Skeletal muscle tissue (tissue), 4 donors: ENCODE results near the gene AOAH. TPM values are rescaled to one million over a fixed set of nuclear protein-coding genes. Genes with fewer than 3 reads are reported as not detected.

Source experiments
- H3K27ac ChIP-seq: one replicate; pipeline ENCODE4 v1.7.0; 2013; ENCODE audit warnings: mild to moderate bottlenecking, low read depth, low read length, inconsistent platforms
- H3K27me3 ChIP-seq, 3 donors: one replicate each; pipeline ENCODE4 v1.7.0; 2013; ENCODE audit warnings: low read length in 3 of 3; ENCODE audit not compliant: control insufficient read depth in 3 of 3, insufficient read depth in 3 of 3
- H3K36me3 ChIP-seq, 3 donors: one replicate each; pipeline ENCODE4 v1.7.0; 2013; ENCODE audit warnings: low read length in 3 of 3; ENCODE audit not compliant: control insufficient read depth in 3 of 3, insufficient read depth in 3 of 3
- H3K4me1 ChIP-seq, 3 donors: one replicate each; pipeline ENCODE4 v1.7.0; 2013; ENCODE audit warnings: low read length in 3 of 3, mild to moderate bottlenecking in 3 of 3; ENCODE audit not compliant: control insufficient read depth in 3 of 3, insufficient read depth in 3 of 3
- H3K4me3 ChIP-seq, 3 donors: one replicate each; pipeline ENCODE4 v1.7.0; 2013; ENCODE audit warnings: low read length in 3 of 3
- H3K9ac ChIP-seq, 3 donors: one replicate each; pipeline ENCODE4 v1.7.0; 2013; ENCODE audit warnings: low read length in 3 of 3, mild to moderate bottlenecking in 3 of 3, moderate library complexity in 2 of 3, low read depth in 1 of 3
- H3K9me3 ChIP-seq, 3 donors: one replicate each; pipeline ENCODE4 v1.7.0; 2013; ENCODE audit warnings: low read length in 3 of 3; ENCODE audit not compliant: control insufficient read depth in 3 of 3
- total RNA-seq: library from RNA; depleted of rRNA; stranded (reverse); fragments of >200 nt; gene quantifications from one replicate; pipeline ENCODE4 v1.2.3, GENCODE V29; 2014
- donor health status: Osteomylitis.

The AOAH gene
- total RNA-seq, 1 donor from 2014 or later = 5.2 TPM

GRCh38 chr7:36752026-36752711 lies 27.9 kb upstream of the AOAH start:
- Histone ChIP-seq H3K27ac (no peak overlapping the region), H3K4me1 (no peaks in the 10 kb centered on the region), H3K9me3 (no peaks in the 10 kb centered on the region), H3K36me3 (no peaks in the 10 kb centered on the region), H3K4me3 (no peak overlapping the region), H3K9ac (no peak overlapping the region), H3K27me3 (no peaks in the 10 kb centered on the region)

- no peaks in the 10 kb centered on the region for H3K36me3 ChIP-seq
- no peaks in the 10 kb centered on the region for H3K4me1 ChIP-seq
- H3K27me3 ChIP-seq = no peaks in the 10 kb centered on the region
- H3K27ac ChIP-seq = no peak overlapping the region
- no peak overlapping the region for H3K4me3 ChIP-seq
- no peak overlapping the region for H3K9ac ChIP-seq
- H3K9me3 ChIP-seq = no peaks in the 10 kb centered on the region
Observed at GRCh38 chr7:36750451-36750850, 26.2 kb upstream of the AOAH start.

GRCh38 chr7:36749282-36749960 lies 25.1 kb upstream of the AOAH start:
- H3K27ac ChIP-seq = no peak overlapping the region
- no peaks in the 10 kb centered on the region for H3K4me1 ChIP-seq
- no peak overlapping the region for H3K4me3 ChIP-seq
- H3K27me3 ChIP-seq = no peaks in the 10 kb centered on the region
- no peaks in the 10 kb centered on the region for H3K36me3 ChIP-seq
- H3K9ac ChIP-seq = no peak overlapping the region
- H3K9me3 ChIP-seq = no peaks in the 10 kb centered on the region

GRCh38 chr7:36748017-36748487 lies 23.8 kb upstream of the AOAH start:
- no peak overlapping the region for H3K4me3 ChIP-seq
- no peaks in the 10 kb centered on the region for H3K36me3 ChIP-seq
- H3K9ac ChIP-seq = no peak overlapping the region
- H3K27me3 ChIP-seq = no peaks in the 10 kb centered on the region
- H3K4me1 ChIP-seq = no peaks in the 10 kb centered on the region
- H3K9me3 ChIP-seq = no peaks in the 10 kb centered on the region
- no peak overlapping the region for H3K27ac ChIP-seq

GRCh38 chr7:36747280-36748016 lies 23.2 kb upstream of the AOAH start:
- no peaks in the 10 kb centered on the region for H3K4me1 ChIP-seq
- no peaks in the 10 kb centered on the region for H3K9me3 ChIP-seq
- H3K4me3 ChIP-seq = no peak overlapping the region
- no peak overlapping the region for H3K27ac ChIP-seq
- H3K27me3 ChIP-seq = no peaks in the 10 kb centered on the region
- H3K36me3 ChIP-seq = no peaks in the 10 kb centered on the region
- H3K9ac ChIP-seq = no peak overlapping the region

GRCh38 chr7:36746347-36746746 lies 22.1 kb upstream of the AOAH start:
- no peaks in the 10 kb centered on the region for H3K36me3 ChIP-seq
- no peaks in the 10 kb centered on the region for H3K27me3 ChIP-seq
- no peak overlapping the region for H3K27ac ChIP-seq
- H3K9me3 ChIP-seq = no peaks in the 10 kb centered on the region
- no peak overlapping the region for H3K9ac ChIP-seq
- no peak overlapping the region for H3K4me3 ChIP-seq
- H3K4me1 ChIP-seq = no peaks in the 10 kb centered on the region

DNA sequence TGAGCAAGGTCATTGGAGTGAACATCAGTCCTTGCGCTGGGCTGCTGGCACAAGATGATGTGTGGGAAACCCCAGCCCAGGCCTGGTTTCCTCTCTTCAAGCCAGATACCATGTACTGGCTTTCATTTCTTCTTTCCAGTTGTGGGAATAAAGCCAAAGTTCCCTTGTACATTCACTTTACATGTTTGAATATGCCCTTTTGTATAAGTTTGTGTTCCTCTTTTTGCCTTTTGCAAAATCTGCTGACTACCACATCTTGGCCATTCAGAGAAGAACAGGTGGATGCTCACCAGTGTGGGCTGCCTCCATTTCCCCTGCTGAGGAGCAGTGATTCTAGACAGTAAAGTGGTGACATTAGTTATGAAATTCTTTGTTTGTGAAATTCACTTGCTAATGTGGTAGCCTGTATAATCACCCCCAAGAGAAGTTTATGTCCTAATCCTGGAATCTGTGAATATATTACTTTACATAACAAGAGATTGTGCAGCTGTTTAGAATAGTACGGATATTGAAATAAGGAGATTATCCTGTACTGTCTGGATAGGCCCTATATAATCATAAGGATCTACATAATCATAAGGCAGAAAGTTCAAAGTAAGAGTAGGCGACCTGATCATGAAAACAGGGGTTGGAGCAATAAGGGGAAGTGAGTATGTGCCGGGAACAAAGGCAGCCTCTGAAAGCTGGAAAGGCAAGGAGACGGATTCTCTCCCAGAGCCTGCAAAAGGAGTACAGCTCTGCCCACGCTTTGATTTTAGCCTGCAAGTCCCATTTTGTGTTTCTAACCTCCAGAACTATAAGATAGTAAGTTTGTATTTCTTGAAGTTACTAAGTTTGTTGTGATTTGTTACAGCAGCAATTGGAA lies 18.8 kb upstream of the AOAH start:
- Histone ChIP-seq H3K9me3 (no peaks in the 10 kb centered on the region), H3K27me3 (no peaks in the 10 kb centered on the region), H3K4me1 (no peaks in the 10 kb centered on the region), H3K36me3 (no peaks in the 10 kb centered on the region), H3K27ac (no peak overlapping the region), H3K9ac (no peak overlapping the region), H3K4me3 (no peak overlapping the region)

- Histone ChIP-seq H3K4me1 (no peaks in the 10 kb centered on the region), H3K27ac (no peak overlapping the region)
Observed at GRCh38 chr7:36741866-36742265, 17.6 kb upstream of the AOAH start.

DNA sequence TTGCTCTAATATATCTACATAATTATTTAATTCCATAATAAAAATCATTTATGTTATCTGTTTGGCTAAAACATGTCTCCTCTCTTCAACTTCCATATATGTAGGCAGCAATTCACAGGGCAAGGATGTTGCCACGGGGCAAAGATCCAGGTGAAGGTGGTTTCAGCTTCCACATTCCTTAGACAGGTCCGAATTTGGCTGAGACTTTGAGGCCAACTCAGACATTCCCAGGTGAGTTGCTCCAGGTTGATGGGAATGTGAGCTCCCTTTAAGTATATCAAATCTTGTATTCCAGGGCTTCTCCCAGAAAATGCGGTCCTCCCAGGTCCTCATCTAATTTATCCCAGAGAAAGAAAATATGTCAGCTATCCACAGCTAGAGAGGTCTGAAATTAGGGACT lies 15.1 kb upstream of the AOAH start:
- Histone ChIP-seq H3K4me3 (no peak overlapping the region), H3K27ac (no peak overlapping the region), H3K27me3 (no peaks in the 10 kb centered on the region), H3K36me3 (no peaks in the 10 kb centered on the region), H3K9ac (no peak overlapping the region), H3K9me3 (no peaks in the 10 kb centered on the region), H3K4me1 (peaks cover 0 to 3% (median 2%) of the 10 kb centered on the region in 3 donors)

More at GRCh38 chr7:36741866-36742265, 17.6 kb upstream of the AOAH start:
- Histone ChIP-seq H3K27me3 (no peaks in the 10 kb centered on the region), H3K36me3 (no peaks in the 10 kb centered on the region), H3K4me3 (no peak overlapping the region), H3K9me3 (no peaks in the 10 kb centered on the region), H3K9ac (no peak overlapping the region)
